HPDE6-E6E7 (cell line): ENCODE data around the gene ECHS1.

ENCODE experiments used
- DNase-seq: peaks from one replicate; pipeline ENCODE4 v3.0.0; 2011; ENCODE audit warnings: missing footprints; ENCODE audit errors: extremely low spot score

Gene ECHS1

GRCh38 chr10:133358162-133358924 lies 14.8 kb downstream of the ECHS1 start:
- no peak for DNase-seq

GRCh38 chr10:133357285-133358161 lies 15.6 kb downstream of the ECHS1 start, which contains the start of gene FUOM:
Gene FUOM (minus strand): TSS chr10:133358019. CDS start chr10:133358007, 12 bp downstream.
- no peak for DNase-seq

DNA sequence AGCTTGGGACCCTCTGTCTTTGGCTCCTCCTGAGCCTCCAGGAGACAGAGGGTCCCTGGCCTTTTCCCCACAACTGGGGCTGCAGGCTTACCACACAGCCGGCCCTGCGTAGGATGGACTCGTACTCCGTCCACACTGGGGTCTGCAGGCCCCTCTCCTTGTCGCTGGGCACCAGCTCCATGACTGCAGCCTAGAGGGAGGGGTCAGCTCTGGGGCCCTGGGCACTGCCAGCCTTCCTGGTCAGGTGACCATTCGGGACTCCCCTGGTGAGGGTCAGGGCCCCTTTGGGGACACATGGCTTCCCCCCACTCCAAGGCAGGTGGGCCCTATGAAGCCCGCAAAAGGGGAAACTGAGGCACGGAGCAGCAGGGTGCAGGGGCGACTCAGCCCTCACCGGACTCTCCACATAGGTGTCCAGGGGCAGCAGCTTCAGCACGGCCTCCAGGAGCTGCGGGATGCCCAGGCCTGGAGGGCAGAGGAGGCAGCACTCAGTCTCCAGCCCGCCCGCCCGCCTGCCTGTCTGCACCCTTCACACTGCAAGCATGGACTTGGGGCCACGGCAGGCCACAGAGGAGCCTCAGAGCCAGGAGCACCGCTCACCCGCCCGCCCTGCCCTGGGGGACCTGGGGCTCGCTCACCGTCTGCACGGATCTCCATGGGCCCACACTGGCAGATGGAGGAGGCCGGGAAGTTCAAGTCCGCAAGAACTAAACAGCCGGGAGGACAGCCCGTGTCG lies 16.4 kb downstream of the ECHS1 start:
- no peak for DNase-seq

DNA sequence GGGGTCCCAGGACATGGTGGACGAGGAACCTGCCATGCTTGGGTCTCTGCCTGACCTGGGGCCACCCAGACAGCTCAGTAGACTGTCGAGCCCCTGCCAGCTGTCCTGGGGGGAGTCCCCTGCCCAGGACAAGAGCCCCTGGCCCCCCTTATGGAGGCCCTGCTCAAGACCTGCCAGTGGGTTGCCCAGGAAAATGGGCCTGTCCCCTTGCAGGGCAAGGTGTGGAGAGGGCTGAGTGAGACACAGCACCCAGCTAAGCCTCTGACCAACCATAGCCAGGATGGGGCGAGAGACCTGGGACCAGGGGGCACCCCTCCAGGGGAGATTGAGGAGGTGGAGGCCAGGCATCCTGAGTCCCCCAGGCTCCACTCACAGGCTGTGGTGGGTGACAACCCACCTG lies 17.2 kb downstream of the ECHS1 start:
- DNase-seq = no peak

DNA sequence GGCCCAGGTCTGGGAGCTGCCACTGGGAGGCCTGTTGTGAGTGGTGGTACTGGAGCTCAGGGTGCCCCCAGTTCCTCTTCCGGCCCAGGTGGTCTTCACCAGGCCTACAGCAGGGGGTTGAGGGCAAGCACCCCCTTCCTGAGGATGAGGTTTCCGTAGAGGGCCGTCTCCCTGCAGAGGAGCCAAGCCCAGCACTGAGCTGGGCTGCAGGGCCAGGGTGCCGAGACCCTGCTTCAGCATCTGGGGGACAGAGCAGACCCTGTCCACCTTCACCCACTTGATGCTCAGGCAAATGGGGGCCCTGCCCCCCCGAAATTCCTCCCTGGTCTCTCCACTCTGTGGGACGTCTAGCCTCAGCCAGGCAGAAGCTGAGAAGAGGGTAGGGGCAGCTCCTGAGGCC lies 17.9 kb downstream of the ECHS1 start:
- no peak for DNase-seq

DNA sequence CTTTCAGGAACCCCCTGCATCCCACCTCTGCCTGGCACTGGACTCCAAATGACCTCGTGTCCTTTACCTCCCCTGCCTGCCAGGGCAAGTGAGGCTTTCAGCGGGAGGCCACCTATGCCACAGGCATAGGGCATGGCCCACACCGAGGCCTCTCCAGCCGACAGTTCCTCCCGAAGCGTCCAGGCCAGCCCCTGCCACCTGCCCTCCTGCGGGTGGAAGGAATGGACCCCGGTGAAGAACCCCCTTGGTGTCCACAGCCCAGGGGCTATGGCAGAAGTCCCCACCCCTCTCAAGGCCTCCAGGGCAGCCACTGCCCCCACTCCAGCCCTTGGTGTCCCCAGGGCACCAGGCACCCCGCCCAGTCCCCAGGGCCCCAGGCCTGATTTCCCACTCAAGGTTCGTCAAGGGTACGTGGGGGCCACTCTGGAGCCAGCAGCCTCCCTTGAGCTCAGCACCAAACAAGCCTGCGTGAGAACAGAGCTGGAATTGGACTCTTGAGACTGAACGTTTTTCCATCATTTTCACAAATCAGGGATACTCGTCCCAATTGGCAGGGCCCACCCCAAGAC lies 18.4 kb downstream of the ECHS1 start:
- DNase-seq = no peak

- DNase-seq = no peak
Observed at GRCh38 chr10:133353988-133354605, 19.1 kb downstream of the ECHS1 start.

- no peak for DNase-seq
Observed at GRCh38 chr10:133353202-133353959, 19.8 kb downstream of the ECHS1 start.

- DNase-seq = no peak
Observed at GRCh38 chr10:133351408-133352318, 21.5 kb downstream of the ECHS1 start.

- DNase-seq = no peak
Observed at GRCh38 chr10:133350950-133351329, 22.2 kb downstream of the ECHS1 start.

GRCh38 chr10:133350283-133350949 lies 22.7 kb downstream of the ECHS1 start:
- DNase-seq = no peak

- no peak for DNase-seq
Observed at GRCh38 chr10:133349577-133350011, 23.6 kb downstream of the ECHS1 start.

GRCh38 chr10:133349160-133349568 lies 24.0 kb downstream of the ECHS1 start:
- DNase-seq = no peak

DNA sequence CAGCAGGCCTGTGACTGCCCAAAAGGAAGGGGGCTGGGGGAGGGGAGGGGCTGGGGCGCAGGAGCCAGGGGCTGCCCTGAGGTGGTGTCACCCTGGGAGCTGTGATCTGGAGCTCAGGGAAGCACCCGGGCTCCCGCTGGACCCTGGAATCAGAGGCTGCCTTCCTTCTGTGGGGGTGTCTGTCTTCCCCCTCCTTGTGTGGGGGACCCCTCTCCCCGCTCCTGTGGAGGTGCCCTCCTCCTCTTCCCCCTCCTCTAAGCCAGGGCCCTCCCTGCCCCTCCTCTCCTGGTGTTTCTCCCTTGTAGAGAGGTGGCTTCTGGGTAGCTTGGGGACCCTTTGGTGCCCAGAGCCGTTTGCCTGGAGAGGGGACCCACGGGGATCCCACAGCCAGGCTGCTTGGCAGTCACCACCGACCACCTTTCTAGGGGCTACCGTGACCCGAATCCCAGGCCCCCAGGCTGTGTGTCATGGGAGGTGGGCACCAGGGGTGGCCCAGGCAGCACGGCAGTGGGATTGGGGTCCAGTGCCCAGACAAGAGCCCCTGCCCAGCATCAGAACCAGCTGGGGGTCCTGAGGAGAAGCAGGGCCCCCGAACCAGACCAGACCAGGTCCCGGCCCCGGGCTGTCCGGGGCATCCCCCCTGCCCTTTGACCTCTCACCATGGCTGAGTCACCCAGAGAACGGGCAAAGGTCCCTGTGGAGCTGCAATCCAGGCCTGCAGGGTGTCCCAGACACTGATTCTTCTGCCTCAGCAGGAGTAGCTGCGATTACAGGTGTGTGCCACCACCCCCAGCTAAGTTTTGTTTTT lies 25.2 kb downstream of the ECHS1 start:
- DNase-seq = no peak

DNA sequence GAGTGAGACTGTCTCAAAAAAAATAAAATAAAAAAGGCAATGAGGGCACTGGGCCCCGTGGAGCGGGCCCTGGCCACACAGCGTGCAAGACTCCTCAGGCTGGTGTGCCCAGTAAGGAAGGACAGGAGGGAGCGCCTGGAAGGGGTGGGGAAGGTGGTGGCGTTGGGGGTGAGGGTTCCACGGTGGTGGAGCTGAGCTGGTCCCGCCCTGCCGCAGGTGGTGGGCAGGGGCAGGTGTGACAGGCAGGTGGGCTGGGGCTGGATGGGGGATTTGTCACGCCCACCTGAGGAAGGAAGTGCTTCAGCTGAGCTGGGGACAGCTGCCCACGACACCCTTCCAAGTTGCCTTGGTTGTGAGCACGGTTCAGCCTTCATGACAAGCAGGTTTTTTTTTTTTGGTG lies 26.7 kb downstream of the ECHS1 start:
- no peak for DNase-seq

- no peak for DNase-seq
Observed at GRCh38 chr10:133344236-133344635, 28.9 kb downstream of the ECHS1 start.

DNA sequence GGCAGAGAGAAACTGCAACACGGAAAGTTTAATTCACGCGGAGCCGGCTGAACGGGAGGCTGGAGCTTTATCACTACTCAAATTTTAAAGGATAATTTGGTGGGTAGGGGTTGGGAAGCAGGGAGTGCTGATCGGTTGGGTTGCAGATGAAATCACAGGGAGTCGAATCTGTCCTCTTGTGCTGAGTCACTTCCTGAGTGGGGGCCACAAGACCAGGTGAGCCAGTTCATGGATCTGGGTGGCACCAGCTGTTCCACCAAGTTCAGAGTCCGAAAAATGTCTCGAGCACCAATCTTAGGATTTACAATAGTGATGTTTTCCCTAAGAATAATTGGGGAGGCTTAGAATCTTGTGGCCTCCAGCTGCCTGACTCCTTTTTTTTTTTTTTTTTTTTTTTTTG lies 29.6 kb downstream of the ECHS1 start:
- DNase-seq = no peak

DNA sequence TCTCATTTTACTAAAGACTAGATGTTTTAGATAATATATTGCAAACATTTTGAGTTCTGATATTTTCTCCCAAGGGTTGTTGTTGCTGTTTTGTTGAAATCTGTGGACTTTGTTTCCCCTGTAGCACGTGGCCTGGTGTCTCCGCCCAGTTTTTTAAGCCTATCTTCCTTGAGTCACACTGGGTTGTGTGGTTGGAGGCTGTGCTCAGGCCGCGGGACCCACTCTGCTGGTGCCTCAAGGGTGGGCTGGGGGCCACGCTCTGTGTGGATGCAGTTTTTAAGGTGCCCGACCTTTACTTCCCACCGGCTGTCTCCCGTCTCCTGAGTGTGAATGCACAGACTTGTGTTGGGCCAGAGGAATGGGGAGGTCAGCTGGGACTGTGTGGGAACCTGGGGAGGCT lies 30.2 kb downstream of the ECHS1 start:
- no peak for DNase-seq
